MM.1S (cell line): ENCODE measurements around the gene PLEKHA7.

ENCODE experiments used
- CTCF ChIP-seq: fragments of 300-600 bp; sonication (generic); IDR thresholded peaks from 2 replicates; pipeline ENCODE4 v1.5.1; 2016; ENCODE audit warnings: antibody characterized with exemption, low read length, mixed read lengths
- EZH2 ChIP-seq: fragments of 300-600 bp; sonication (generic); optimal IDR thresholded peaks from 2 replicates; pipeline ENCODE3; 2017; ENCODE audit warnings: low read depth, mild to moderate bottlenecking, antibody characterized with exemption, low read length, mixed read lengths
- EZH2phosphoT487 ChIP-seq: fragments of 300-600 bp; sonication (generic); IDR thresholded peaks from 2 replicates; pipeline ENCODE4 v1.6.1; 2018; ENCODE audit warnings: antibody characterized with exemption, low read length

- no peak for TF ChIP-seq EZH2phosphoT487
- TF ChIP-seq CTCF, result no peak
- no peak for TF ChIP-seq EZH2
Measured at GRCh38 chr11:16959602-16960001, 54.6 kb downstream of the PLEKHA7 start.
